ENCODE measurements around the gene PDE4D. TPM values are rescaled to one million over a fixed set of nuclear protein-coding genes. Genes with fewer than 3 reads are reported as not detected.

PDE4D gene
- total RNA-seq, 4 donors from 2014 or later = 15.9 to 66.3 (median 48.7) TPM

- Histone ChIP-seq H3K27ac (no peak overlapping the region), H3K4me1 (peaks cover 0 to 11% (median 0%) of the 10 kb centered on the region in 4 donors), H3K4me3 (no peak overlapping the region), H3K36me3 (no peaks in the 10 kb centered on the region), H3K27me3 (no peaks in the 10 kb centered on the region), H3K9me3 (no peaks in the 10 kb centered on the region)
- DNase-seq (ENCODE audit: low spot score in 2 of 2) = no peak
- 67 to 68% methylated on average over 8 of the region's 8 CpGs for WGBS, 2 donors
- no peak for TF ChIP-seq POLR2A (IDR thresholded peaks at IDR 0.05)
- TF ChIP-seq, protein P1, sequence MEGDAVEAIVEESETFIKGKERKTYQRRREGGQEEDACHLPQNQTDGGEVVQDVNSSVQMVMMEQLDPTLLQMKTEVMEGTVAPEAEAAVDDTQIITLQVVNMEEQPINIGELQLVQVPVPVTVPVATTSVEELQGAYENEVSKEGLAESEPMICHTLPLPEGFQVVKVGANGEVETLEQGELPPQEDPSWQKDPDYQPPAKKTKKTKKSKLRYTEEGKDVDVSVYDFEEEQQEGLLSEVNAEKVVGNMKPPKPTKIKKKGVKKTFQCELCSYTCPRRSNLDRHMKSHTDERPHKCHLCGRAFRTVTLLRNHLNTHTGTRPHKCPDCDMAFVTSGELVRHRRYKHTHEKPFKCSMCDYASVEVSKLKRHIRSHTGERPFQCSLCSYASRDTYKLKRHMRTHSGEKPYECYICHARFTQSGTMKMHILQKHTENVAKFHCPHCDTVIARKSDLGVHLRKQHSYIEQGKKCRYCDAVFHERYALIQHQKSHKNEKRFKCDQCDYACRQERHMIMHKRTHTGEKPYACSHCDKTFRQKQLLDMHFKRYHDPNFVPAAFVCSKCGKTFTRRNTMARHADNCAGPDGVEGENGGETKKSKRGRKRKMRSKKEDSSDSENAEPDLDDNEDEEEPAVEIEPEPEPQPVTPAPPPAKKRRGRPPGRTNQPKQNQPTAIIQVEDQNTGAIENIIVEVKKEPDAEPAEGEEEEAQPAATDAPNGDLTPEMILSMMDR (IDR thresholded peaks at IDR 0.05) = no peak
- no peak for TF ChIP-seq EP300 (IDR thresholded peaks at IDR 0.05)
These were observed 556.3 kb downstream of the PDE4D start for GRCh38 chr5:59337240-59337639.

DNA sequence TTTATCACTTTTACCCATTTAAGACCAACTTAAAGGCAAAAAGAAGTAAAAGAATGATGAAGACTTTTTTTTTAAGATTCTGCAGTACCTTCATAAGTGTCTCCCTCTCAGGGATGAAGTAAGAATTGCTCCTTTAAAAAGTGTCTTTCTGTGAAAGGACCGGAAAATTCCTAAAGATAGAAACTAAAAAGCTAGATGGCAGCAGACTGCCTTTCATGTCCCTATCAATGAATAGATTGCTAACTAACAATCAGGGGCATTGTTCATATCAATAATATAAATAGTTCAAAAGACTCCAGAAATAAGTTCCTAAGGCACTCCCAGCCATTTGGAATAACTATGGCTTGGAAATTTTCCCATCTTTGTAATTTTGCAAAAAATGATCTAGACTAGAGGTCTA is 558.0 kb downstream of the PDE4D start:
- no peak for DNase-seq (ENCODE audit: low spot score in 2 of 2)
- no peaks in the 10 kb centered on the region for H3K27me3 ChIP-seq
- no peak overlapping the region for H3K27ac ChIP-seq
- H3K9me3 ChIP-seq = no peaks in the 10 kb centered on the region
- TF ChIP-seq POLR2A (IDR thresholded peaks at IDR 0.05) = no peak
- no peak for TF ChIP-seq EP300 (IDR thresholded peaks at IDR 0.05)
- TF ChIP-seq, protein P1 (IDR thresholded peaks at IDR 0.05) = no peak
- WGBS, 2 donors = 39 to 59% methylated on average over 1 of the region's 1 CpG
- no peaks in the 10 kb centered on the region for H3K36me3 ChIP-seq
- H3K4me3 ChIP-seq = no peak overlapping the region
- H3K4me1 ChIP-seq = peaks cover 0 to 15% (median 0%) of the 10 kb centered on the region in 4 donors

DNA sequence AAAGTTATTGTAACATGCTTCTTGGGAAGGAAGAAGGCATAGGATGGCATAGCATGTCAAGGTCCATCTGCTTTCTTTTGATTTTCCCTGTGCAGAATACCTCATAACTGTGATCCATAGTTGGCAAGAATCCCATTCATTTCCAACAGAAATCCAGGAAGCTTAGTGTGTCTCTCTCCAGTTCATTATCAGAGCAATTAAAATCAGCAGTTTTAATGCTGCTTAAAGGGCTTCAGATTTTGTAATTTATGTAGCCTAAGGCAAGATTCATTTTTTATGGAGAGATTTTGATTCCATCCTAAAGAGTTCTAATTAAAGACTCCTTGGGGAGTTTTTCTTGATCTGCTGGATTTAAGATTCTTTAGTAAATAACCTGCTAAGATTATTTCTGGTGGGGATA is 560.1 kb downstream of the PDE4D start:
- H3K9me3 ChIP-seq = no peaks in the 10 kb centered on the region
- no peaks in the 10 kb centered on the region for H3K36me3 ChIP-seq
- H3K27me3 ChIP-seq = no peaks in the 10 kb centered on the region
- H3K4me1 ChIP-seq = peaks cover 0 to 19% (median 0%) of the 10 kb centered on the region in 4 donors
- H3K4me3 ChIP-seq = no peak overlapping the region
- TF ChIP-seq POLR2A (IDR thresholded peaks at IDR 0.05) (no peak), EP300 (IDR thresholded peaks at IDR 0.05) (no peak)
- TF ChIP-seq, protein P1 (IDR thresholded peaks at IDR 0.05) = no peak
- H3K27ac ChIP-seq = no peak overlapping the region
- no peak for DNase-seq (ENCODE audit: low spot score in 2 of 2)

DNA sequence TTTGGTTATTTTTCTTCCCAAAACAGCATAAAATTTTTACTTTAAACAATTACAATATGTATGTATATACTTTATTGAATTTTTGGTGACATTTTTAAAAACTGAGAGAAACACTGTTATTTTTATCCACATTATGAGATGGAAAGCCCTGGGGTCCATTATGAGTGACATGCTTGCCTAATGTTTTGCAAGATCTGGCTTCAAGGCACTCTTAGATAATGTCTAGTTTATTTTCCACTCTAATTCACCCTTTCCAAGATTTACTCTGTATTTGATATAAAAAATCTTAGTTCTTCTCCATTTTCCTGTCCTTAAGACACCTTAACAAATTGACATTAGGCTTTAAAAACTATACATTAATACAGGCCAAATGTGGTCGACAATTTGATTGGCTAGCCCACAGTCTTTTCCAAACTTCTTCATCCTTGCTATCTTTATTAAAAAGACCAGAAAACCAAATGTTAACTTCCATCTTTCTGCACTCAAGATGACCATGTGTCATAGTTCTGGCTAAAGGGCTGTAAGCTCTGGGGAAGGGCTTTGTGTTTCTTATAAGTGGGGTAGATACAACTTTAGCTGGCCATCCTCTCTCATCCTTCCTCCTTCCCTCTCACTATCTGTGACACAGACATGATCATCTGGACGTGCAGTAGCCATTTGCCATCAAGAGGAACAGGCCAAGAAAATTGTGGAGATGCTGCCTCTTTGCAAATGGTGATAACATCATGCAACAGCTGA is 561.1 kb downstream of the PDE4D start:
- no peaks in the 10 kb centered on the region for H3K9me3 ChIP-seq
- H3K4me3 ChIP-seq = no peak overlapping the region
- TF ChIP-seq, protein P1 (IDR thresholded peaks at IDR 0.05) = no peak
- TF ChIP-seq POLR2A (IDR thresholded peaks at IDR 0.05) (no peak), EP300 (IDR thresholded peaks at IDR 0.05) (no peak)
- H3K27me3 ChIP-seq = no peaks in the 10 kb centered on the region
- DNase-seq (ENCODE audit: low spot score in 2 of 2) = no peak
- 90 to 94% methylated on average over 2 of the region's 2 CpGs for WGBS, 2 donors
- H3K27ac ChIP-seq = no peak overlapping the region
- no peaks in the 10 kb centered on the region for H3K36me3 ChIP-seq
- H3K4me1 ChIP-seq = peaks cover 0 to 19% (median 0%) of the 10 kb centered on the region in 4 donors

DNA sequence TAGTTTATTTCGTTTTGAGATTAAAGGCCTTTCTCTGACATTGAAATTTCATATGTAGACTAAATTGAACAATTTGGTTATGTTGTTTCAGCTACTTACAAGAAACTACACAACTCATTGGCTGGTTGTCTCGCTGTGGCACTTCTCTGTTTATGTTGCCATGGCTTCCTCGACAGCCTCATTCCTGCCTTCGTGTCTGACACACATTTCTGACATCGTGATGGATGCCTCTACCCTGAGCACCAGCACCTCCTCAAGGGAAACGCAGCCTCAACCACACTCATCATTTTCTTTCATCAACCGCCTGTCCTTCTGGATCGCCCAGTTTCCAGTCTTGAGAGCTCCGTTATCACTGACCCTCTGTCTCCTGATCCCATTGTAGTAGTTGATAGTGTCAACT is 562.8 kb downstream of the PDE4D start:
- no peak for DNase-seq (ENCODE audit: low spot score in 2 of 2)
- WGBS, 2 donors = 91 to 96% methylated on average over 9 of the region's 9 CpGs
- Histone ChIP-seq H3K4me1 (peaks cover 0 to 17% (median 0%) of the 10 kb centered on the region in 4 donors), H3K27me3 (no peaks in the 10 kb centered on the region), H3K4me3 (no peak overlapping the region), H3K9me3 (no peaks in the 10 kb centered on the region), H3K27ac (no peak overlapping the region), H3K36me3 (no peaks in the 10 kb centered on the region)
- no peak for TF ChIP-seq EP300 (IDR thresholded peaks at IDR 0.05)
- no peak for TF ChIP-seq POLR2A (IDR thresholded peaks at IDR 0.05)
- TF ChIP-seq, protein P1 (IDR thresholded peaks at IDR 0.05) = no peak

Measured in tibial nerve (tissue), 4 donors.